GM18508 (cell line): ENCODE results near the gene METAP1D.
"Not testable (repeated sequence)": the region's sequence is repeated elsewhere in the genome, so short reads cannot be mapped to it uniquely, and the experiment has no call there.

ENCODE experiments used
- ATAC-seq: cut with Tn5 transposase; IDR thresholded peaks from one replicate; pipeline ENCODE4 v1.9.1; 2021; ENCODE audit warnings: moderate number of reproducible peaks; ENCODE audit not compliant: insufficient read depth, unreplicated experiment

Gene METAP1D

DNA sequence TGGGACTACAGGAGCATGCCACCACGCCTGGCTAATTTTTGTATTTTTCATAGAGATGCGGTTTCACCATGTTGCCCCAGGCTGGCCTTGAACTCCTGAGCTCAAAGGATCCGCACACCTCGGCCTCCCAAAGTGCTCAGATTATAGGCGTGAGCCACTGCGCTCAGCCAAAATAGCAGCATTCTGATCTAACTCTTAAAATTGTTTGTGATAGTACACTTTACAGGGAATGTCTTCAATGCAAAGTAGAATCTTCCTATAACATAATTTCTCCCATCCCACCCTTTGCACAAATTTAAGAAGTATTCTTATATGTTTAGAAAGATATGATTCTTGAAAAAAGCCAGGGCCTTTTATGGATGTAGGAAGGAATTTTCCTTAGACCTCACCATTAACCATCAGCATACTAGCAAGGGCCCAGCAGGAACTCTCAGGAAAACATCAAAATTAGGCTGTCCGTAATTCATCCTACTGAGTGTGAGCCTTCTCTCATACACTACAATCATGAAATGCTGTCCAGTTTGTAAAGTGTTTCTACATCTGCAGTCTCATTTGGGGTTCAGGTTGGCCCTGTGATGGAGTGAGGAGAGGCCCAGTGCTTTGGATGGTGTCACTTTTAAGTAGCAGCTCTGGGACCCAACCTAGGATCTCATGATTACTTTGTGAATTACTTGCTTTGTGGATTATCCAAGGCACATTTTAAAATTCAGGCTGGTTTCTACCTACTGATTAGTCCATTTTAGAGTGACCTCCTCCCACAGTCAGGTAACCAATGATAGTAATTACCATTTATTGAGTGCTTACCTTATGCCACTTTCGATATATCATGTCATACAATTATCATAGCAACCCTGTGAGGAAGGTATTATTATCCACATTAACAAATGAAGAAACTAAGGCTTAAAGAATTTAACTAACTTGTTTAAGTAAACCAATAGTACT is 48.1 kb downstream of the METAP1D start:
- no peak for ATAC-seq

GRCh38 chr2:172048508-172049503 is 49.1 kb downstream of the METAP1D start:
- ATAC-seq = no peak

GRCh38 chr2:172049567-172050120 is 49.9 kb downstream of the METAP1D start:
- no peak for ATAC-seq

DNA sequence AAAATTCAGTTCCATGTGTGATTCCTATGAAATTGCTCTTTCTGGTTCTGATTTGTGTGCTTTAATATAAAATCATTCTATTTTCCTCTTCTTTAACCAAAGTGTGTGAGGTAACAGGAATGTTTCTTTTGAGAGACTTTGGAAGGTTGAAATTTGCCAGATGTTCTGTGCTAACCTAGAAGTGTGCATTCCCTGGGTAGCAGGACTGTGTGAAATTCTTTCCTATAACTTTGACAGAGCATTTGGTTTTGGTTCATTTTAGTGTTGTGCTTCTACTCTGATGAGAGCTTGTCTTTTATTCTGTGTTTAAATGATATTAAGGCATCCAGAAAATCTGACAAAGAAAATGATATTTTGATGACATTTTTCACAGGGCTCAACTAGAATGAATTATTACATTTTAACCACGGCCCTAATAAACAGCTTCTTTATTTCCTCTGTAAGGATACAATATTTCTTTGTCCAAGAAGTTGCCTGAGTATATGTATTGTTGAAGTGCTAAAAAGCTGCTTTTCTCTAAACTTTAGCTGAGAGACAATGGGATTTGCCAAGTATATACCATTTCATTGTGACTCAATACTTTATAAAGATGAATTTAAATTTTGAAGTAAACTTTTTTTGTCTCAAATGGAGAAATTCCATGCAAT is 50.8 kb downstream of the METAP1D start:
- no peak for ATAC-seq

GRCh38 chr2:172052000-172052983 is 52.5 kb downstream of the METAP1D start:
- no peak for ATAC-seq

GRCh38 chr2:172053486-172053885 is 53.7 kb downstream of the METAP1D start:
- ATAC-seq = no peak

DNA sequence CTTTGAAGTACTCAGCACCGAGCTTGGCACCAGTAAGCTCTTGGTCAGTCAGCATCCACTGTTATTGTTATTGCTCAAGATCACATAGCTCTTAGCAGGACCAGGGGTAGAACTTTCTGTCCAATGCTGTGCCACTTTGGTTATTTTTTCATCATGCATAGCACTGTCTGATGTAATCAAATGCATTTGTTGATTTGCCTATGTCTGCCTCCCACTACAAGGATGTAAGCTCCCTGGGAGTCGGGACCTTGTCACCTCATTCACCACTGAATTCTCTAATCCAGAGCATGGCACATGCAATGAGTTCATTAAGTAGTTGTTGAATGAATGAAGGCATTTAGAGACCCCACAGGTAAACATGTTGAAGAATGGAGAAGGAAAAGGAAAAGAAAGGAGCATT is 56.5 kb downstream of the METAP1D start:
- no peak for ATAC-seq

DNA sequence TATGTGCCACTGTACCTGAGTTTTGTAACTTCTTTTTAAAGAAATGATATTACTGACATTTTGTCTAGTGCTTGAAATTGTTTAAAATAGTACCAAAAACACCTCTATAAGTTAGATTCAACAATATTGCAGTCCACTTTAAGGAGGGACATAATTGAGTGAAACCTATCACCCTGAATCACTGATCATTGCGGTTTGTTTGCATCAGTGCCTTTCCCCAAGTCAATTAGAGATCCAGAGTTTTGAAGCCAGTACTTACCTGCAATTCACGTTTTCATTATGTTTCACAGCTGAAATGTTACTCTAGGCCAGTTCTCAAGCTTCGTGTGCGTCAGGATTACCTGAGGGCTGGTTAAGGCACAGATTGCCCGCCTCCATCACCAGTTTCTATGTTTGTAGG is 58.9 kb downstream of the METAP1D start:
- ATAC-seq = no peak

- not testable (repeated sequence) for ATAC-seq
Observed at GRCh38 chr2:172060118-172060517, 60.4 kb downstream of the METAP1D start.

DNA sequence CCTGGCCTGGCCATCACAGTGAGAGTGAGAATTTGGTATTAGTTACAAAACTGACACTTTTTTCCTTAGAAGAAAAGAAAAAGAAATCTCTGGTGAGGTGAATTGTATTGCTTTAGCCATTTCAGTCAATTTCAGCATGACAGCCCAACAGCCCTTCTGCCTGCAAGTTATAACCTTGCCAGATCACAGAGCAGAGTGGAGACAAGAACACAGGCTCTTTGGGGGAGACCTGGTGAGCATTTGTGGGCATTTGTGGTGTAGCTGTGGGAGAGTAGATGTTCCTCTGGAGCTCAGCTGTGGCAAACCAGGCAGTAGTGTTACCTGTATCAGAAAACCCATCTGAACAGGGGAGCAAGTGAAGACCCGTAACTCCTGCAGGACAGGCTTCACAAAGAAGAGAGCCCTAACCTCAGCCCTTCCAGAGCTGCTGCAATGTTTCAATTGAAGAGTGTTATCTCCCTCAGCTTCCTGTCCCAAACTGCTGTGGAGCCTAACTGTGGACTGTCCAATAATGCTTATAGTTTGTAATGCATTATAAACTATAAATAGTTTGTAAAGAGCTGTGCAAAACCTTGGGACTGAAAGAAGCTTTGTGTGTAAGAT is 62.8 kb downstream of the METAP1D start:
- no peak for ATAC-seq

GRCh38 chr2:172063446-172063845 is 63.7 kb downstream of the METAP1D start:
- ATAC-seq = no peak

DNA sequence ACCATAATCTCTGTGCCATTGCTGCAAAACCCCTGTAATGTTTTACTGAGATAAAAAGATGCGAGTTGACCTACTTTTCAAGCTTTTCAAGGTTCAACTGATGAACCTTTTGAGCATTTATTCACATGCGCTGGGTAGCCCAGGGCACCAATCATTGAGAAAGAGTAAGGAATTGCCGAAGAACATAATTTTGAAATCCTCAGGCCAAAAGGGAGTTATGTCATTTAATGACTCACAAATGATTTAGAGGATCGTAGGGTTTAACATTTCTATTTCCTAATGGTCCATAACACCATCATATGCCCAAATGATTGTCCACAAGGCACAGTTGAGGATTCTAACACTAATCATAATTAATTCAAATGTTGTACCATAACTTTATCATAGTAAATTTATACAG is 65.4 kb downstream of the METAP1D start:
- ATAC-seq = no peak

- ATAC-seq = no peak
Observed at GRCh38 chr2:172066394-172066886, 66.7 kb downstream of the METAP1D start.

GRCh38 chr2:172067905-172068304 is 68.2 kb downstream of the METAP1D start:
- ATAC-seq = not testable (repeated sequence)

DNA sequence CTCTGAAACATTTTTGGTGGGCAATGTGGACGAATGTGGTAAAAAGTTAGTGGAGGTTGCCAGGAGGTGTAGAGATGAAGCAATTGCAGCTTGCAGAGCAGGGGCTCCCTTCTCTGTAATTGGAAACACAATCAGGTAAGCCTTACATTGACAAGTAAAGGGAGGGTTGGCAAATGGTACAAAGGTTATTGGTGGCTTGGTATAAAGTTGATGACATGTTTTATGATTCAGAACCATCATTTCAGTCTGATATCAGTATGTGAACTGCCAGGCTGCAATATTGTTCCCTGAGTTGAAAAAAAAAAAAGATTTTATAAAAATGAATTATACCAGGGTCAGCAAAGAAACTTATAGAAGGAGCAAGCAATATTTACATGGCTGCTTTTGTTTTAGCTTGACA is 71.2 kb downstream of the METAP1D start:
- ATAC-seq = no peak

GRCh38 chr2:172072303-172072702 is 72.5 kb downstream of the METAP1D start:
- ATAC-seq = no peak

GRCh38 chr2:172072706-172073105 is 73.0 kb downstream of the METAP1D start:
- no peak for ATAC-seq

- ATAC-seq = no peak
Observed at GRCh38 chr2:172073518-172073917, 73.8 kb downstream of the METAP1D start.
